ENCODE results near the gene LITAFD.
"Not testable (repeated sequence)": the region's sequence is repeated elsewhere in the genome, so short reads cannot be mapped to it uniquely, and the experiment has no call there.

GRCh38 chr16:8873866-8874195, 8.3 kb upstream of the LITAFD start:
- TF ChIP-seq, protein P1, sequence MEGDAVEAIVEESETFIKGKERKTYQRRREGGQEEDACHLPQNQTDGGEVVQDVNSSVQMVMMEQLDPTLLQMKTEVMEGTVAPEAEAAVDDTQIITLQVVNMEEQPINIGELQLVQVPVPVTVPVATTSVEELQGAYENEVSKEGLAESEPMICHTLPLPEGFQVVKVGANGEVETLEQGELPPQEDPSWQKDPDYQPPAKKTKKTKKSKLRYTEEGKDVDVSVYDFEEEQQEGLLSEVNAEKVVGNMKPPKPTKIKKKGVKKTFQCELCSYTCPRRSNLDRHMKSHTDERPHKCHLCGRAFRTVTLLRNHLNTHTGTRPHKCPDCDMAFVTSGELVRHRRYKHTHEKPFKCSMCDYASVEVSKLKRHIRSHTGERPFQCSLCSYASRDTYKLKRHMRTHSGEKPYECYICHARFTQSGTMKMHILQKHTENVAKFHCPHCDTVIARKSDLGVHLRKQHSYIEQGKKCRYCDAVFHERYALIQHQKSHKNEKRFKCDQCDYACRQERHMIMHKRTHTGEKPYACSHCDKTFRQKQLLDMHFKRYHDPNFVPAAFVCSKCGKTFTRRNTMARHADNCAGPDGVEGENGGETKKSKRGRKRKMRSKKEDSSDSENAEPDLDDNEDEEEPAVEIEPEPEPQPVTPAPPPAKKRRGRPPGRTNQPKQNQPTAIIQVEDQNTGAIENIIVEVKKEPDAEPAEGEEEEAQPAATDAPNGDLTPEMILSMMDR (IDR thresholded peaks at IDR 0.05), result not testable (repeated sequence)
- not testable (repeated sequence) for TF ChIP-seq POLR2A (IDR thresholded peaks at IDR 0.05)

Data from testis (tissue), 2 donors.